Measurements from ENCODE around the gene PELI1. TPM values are rescaled to one million over a fixed set of nuclear protein-coding genes. Genes with fewer than 3 reads are reported as not detected.

Gene PELI1
- 22.3 and 24.1 TPM in 2 replicates for total RNA-seq

GRCh38 chr2:64144057-64145013 is at the start of gene PELI1:
Gene PELI1 (minus strand): TSS chr2:64144420. CDS start chr2:64108310, 36,110 bp downstream.
- intact Hi-C loops (cut with micrococcal nuclease), result loop anchor here (1.0 to 5.0 kb wide), 12 partner anchors 30 to 913 kb away; partner anchors contain the start of genes AFTPH, CEP68, MDH1 and SERTAD2

GRCh38 chr2:64193491-64193890 is 49.3 kb upstream of the PELI1 start:
- intact Hi-C loops (cut with micrococcal nuclease), result no loop called here

GRCh38 chr2:64192664-64193105 is 48.5 kb upstream of the PELI1 start:
- intact Hi-C loops (cut with micrococcal nuclease), result no loop called here

- intact Hi-C loops (cut with micrococcal nuclease), result no loop called here
These were observed 47.9 kb upstream of the PELI1 start for GRCh38 chr2:64192125-64192479.

GRCh38 chr2:64189586-64189985 is 45.4 kb upstream of the PELI1 start:
- intact Hi-C loops (cut with micrococcal nuclease), result no loop called here

- intact Hi-C loops (cut with micrococcal nuclease), result no loop called here
These were observed 44.9 kb upstream of the PELI1 start for GRCh38 chr2:64189167-64189566.

- intact Hi-C loops (cut with micrococcal nuclease), result no loop called here
These were observed 42.7 kb upstream of the PELI1 start for GRCh38 chr2:64186699-64187605.

GRCh38 chr2:64179582-64180321 is 35.5 kb upstream of the PELI1 start:
- intact Hi-C loops (cut with micrococcal nuclease), result no loop called here

- intact Hi-C loops (cut with micrococcal nuclease), result no loop called here
These were observed 33.1 kb upstream of the PELI1 start for GRCh38 chr2:64177315-64177714.

GRCh38 chr2:64175419-64176197 is 31.4 kb upstream of the PELI1 start:
- intact Hi-C loops (cut with micrococcal nuclease), result no loop called here

GRCh38 chr2:64173156-64174135 is 29.2 kb upstream of the PELI1 start:
- intact Hi-C loops (cut with micrococcal nuclease), result no loop called here

- intact Hi-C loops (cut with micrococcal nuclease), result no loop called here
These were observed 24.5 kb upstream of the PELI1 start for GRCh38 chr2:64168756-64169155.

GRCh38 chr2:64168201-64168600 is 24.0 kb upstream of the PELI1 start:
- intact Hi-C loops (cut with micrococcal nuclease), result no loop called here

GRCh38 chr2:64166637-64167420 is 22.6 kb upstream of the PELI1 start:
- intact Hi-C loops (cut with micrococcal nuclease), result no loop called here

- intact Hi-C loops (cut with micrococcal nuclease), result no loop called here
These were observed 22.0 kb upstream of the PELI1 start for GRCh38 chr2:64166212-64166611.

GRCh38 chr2:64165706-64166105 is 21.5 kb upstream of the PELI1 start:
- intact Hi-C loops (cut with micrococcal nuclease), result no loop called here

- intact Hi-C loops (cut with micrococcal nuclease), result no loop called here
These were observed 20.4 kb upstream of the PELI1 start for GRCh38 chr2:64164629-64165028.

- intact Hi-C loops (cut with micrococcal nuclease), result no loop called here
These were observed 18.3 kb upstream of the PELI1 start for GRCh38 chr2:64162516-64162915.

Data from T-helper 2 cell treated with Interferon-gamma antibody and Interleukin-4, amounts not matched to agents 100 ng/mL and 5 ng/mL, for 36 hours (primary cell).